GM12864 (cell line): Measurements from ENCODE around the gene SLC29A3.

Experiments used
- DNase-seq: peaks from one replicate; pipeline ENCODE4 v3.0.0-alpha.2; 2011; ENCODE audit warnings: low read depth
- H3K4me3 ChIP-seq: 2 replicates; pipeline ENCODE4 v1.5.1; 2011; ENCODE audit warnings: mild to moderate bottlenecking, low read depth, low read length, control low read depth
- CTCF ChIP-seq: IDR thresholded peaks from 2 replicates; pipeline ENCODE4 v1.5.1; 2011; ENCODE audit warnings: low read depth, mild to moderate bottlenecking, moderate library complexity, low read length, control low read depth, inconsistent platforms; ENCODE audit errors: missing control alignments

Gene SLC29A3

GRCh38 chr10:71390461-71390835 is 71.4 kb downstream of the SLC29A3 start:
- no peak for TF ChIP-seq CTCF
- DNase-seq: no peak
- H3K4me3 ChIP-seq: no peak overlapping the region

GRCh38 chr10:71390921-71391690 is 72.0 kb downstream of the SLC29A3 start:
- no peak overlapping the region for H3K4me3 ChIP-seq
- TF ChIP-seq CTCF: no peak
- no peak for DNase-seq

DNA sequence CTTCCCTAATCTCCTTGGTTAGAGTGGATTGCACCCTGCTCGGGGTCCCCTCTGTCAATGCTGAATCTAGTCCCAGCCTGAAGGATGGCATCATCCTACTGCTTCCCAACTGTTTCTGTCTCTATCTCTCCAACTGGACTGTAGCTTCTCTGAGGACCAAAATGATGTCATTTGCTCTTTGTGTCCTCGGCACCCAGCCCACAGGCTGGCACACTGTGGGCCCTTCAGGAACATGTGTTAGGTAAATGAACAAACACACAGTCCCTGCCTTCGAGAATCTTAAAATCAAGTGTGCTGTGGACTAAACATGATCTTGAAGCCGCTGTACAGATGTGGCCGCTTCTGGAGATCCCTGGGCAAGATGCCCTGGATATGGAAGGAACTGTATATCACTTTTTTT is 72.6 kb downstream of the SLC29A3 start:
- H3K4me3 ChIP-seq: no peak overlapping the region
- no peak for DNase-seq
- no peak for TF ChIP-seq CTCF

DNA sequence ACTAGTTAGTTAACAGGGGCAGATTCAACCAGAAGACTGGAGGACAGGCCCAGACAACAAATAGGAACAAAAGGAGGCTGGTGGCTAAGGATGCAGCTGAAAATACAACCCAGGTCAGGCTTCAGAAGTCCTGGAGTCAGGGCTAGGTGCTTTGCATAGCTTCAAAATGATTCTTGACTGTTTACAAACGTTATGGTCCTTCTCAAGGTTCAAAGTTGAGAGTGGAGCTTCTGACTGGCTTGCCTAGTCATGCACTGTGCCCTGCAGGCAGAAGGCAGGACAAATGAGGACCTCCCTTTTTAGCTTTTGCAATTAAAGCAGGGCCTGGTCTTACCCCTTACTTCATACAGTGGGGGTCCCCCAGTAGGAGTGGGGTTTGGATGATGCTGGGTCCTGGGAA is 73.2 kb downstream of the SLC29A3 start:
- H3K4me3 ChIP-seq: no peak overlapping the region
- DNase-seq: no peak
- no peak for TF ChIP-seq CTCF

DNA sequence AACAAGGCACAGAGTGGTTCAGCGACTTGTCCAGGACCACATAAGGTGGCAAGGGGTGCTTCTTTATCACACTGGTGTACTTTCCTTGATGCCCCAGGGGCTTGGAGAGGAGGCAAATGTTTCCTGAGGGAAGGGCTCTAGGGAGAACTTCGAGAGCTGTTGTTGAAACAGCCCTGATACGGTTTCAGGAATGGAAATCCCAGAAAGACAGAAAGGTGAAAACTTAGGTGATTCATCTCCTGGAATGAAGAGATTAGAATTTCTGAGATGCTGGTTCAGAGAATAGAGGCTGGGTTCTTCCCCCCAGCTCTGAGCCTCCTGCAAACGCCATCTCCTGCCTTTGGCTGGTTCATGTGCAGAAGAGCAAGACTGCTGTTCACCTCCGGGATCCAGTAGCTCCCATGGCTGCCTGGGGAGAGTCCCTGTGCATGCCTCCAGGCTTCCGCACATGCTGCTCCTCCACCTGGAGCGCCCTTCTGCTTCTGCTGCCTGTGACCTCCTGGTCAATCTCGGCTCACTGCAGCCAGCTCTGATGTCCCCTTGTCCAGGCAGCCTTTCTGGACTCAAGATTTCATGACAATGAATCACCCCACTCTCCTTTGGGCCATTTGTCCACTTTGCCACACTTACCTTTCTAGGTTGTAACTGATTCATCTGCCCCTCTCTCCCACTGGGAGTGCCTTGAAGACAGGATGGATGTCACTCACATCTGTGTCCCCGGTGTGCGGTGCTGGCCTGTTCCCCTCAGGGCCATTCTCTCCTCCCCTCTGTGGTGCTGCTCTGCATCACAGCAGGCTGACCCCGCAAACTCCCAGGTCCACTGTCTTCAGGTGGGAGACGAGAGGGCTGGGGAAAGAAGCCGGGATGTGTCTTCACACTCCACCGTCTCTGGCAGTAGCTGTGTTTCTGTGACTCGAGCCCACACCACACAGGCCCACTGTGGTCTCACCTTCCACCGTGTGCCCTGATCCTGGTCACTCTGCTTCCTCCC is 74.0 kb downstream of the SLC29A3 start:
- TF ChIP-seq CTCF: no peak
- no peak for DNase-seq

DNA sequence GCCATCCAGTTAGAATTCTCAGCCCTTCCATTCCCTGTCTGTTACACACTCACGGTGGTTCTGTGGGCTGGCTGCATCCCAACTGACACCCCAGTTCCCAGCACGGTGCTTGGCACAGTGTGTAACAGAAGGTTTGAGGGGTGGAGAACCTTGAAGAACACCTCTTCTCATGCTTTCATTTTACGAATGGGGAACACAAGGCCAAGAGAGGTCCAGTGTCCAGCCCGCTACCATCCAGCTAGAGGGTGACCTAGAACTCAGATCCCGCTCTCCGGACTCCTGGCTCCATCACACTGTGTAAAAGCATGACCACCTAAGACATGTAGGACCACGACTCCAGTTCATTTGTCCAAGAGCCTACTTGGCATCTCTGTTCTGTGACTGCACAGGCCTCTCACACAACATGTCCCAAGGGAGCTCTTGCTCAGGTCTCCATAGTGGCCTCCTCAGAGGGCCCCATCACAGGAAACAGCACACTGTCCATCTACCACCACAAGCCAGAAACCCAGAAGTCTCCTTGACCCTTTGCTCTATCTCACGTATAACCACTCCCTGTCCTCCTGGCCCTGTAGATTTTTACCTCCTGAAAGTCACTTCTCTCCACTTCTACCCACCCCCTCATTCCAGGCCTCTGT is 74.9 kb downstream of the SLC29A3 start:
- no peak for DNase-seq
- TF ChIP-seq CTCF: no peak
- H3K4me3 ChIP-seq: no peak overlapping the region

More for the DNA sequence above, 74.0 kb downstream of the SLC29A3 start:
- H3K4me3 ChIP-seq: no peak overlapping the region
